ENCODE results near the gene SLC9A7. TPM values are rescaled to one million over a fixed set of nuclear protein-coding genes. Genes with fewer than 3 reads are reported as not detected.

SLC9A7 gene
- total RNA-seq, 1 experiment from 2014 or later, result 13.1 TPM

DNA sequence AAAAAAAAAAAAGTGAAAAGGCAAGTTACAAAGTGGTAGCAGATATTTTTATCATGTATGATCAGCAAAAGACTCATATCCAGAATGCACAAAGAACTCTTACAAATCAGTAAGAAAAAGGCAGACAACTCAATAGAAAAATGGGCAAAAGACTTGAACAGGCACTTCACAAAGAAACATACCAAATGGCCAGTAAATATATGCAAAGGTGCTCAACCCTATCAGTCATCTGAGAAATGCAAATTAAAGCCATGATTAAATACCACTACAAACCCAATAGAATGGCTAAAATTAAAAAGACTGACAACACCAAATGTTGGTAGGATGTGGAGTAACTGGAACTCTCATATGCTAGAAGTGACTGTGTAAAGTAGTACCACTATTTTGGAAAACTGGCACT, 140.0 kb downstream of the SLC9A7 start:
- ChIA-PET CTCF (no interaction called here), POLR2A (ENCODE audit: low non-redundant PET) (no interaction called here)
- Histone ChIP-seq H3K36me3 (ENCODE audit: insufficient read depth, low read length, poor library complexity, severe bottlenecking) (no peaks in the 10 kb centered on the region), H3K27ac (ENCODE audit: low read depth, low read length, poor library complexity, severe bottlenecking) (no peak overlapping the region), H3K9me3 (ENCODE audit: low read depth, low read length, poor library complexity, severe bottlenecking) (peaks cover 8% of the 10 kb centered on the region), H3K4me1 (ENCODE audit: insufficient read depth, low read length, poor library complexity, severe bottlenecking) (no peaks in the 10 kb centered on the region), H3K27me3 (replicated peaks; ENCODE audit: insufficient read depth, low read depth, low read length, poor library complexity) (no peaks in the 10 kb centered on the region), H3K4me3 (ENCODE audit: low read depth, low read length, poor library complexity, severe bottlenecking) (no peak overlapping the region)
- no peak for DNase-seq (ENCODE audit: low spot score)
- BruUV-seq (replicated peaks), result no TSS peak
- intact Hi-C loops (cut with micrococcal nuclease; ENCODE audit: unreplicated experiment), result no loop called here
- TF ChIP-seq EZH2 (IDR thresholded peaks at IDR 0.05; ENCODE audit: borderline replicate concordance, low read depth, low read length, poor library complexity, severe bottlenecking), result no peak
- TF ChIP-seq, protein P1, sequence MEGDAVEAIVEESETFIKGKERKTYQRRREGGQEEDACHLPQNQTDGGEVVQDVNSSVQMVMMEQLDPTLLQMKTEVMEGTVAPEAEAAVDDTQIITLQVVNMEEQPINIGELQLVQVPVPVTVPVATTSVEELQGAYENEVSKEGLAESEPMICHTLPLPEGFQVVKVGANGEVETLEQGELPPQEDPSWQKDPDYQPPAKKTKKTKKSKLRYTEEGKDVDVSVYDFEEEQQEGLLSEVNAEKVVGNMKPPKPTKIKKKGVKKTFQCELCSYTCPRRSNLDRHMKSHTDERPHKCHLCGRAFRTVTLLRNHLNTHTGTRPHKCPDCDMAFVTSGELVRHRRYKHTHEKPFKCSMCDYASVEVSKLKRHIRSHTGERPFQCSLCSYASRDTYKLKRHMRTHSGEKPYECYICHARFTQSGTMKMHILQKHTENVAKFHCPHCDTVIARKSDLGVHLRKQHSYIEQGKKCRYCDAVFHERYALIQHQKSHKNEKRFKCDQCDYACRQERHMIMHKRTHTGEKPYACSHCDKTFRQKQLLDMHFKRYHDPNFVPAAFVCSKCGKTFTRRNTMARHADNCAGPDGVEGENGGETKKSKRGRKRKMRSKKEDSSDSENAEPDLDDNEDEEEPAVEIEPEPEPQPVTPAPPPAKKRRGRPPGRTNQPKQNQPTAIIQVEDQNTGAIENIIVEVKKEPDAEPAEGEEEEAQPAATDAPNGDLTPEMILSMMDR (conservative IDR thresholded peaks at IDR 0.05; ENCODE audit: low read depth, low read length), result no peak

DNA sequence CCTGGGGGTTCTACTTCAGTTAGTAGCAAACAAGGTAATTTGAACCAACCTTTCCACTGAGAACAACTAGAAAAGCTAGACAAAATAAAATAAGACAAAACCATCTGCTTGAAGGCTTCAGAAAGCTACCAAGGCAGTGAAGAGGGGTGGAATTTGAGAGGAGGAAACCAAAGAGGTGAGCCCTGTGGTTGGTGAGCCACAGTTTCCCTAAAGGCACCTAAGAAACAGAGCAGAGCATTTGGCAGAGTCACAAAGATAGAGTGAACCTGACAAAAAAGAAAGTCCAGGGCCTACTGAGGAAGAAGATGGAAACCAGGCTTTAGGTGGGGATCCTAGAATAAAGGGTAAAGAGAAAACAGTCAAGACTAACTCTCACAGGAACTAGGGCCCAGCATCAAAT, 141.0 kb downstream of the SLC9A7 start:
- CTCF ChIA-PET, result no interaction called here
- no peak for DNase-seq (ENCODE audit: low spot score)
- Histone ChIP-seq H3K27ac (ENCODE audit: low read depth, low read length, poor library complexity, severe bottlenecking) (no peak overlapping the region), H3K4me3 (ENCODE audit: low read depth, low read length, poor library complexity, severe bottlenecking) (no peak overlapping the region), H3K27me3 (replicated peaks; ENCODE audit: insufficient read depth, low read depth, low read length, poor library complexity) (no peaks in the 10 kb centered on the region), H3K9me3 (ENCODE audit: low read depth, low read length, poor library complexity, severe bottlenecking) (peaks cover 8% of the 10 kb centered on the region), H3K36me3 (ENCODE audit: insufficient read depth, low read length, poor library complexity, severe bottlenecking) (no peaks in the 10 kb centered on the region), H3K4me1 (ENCODE audit: insufficient read depth, low read length, poor library complexity, severe bottlenecking) (no peaks in the 10 kb centered on the region)
- BruUV-seq (replicated peaks), result no TSS peak
- TF ChIP-seq EZH2 (IDR thresholded peaks at IDR 0.05; ENCODE audit: borderline replicate concordance, low read depth, low read length, poor library complexity, severe bottlenecking), result no peak
- TF ChIP-seq, protein P1 (conservative IDR thresholded peaks at IDR 0.05; ENCODE audit: low read depth, low read length), result no peak
- intact Hi-C loops (cut with micrococcal nuclease; ENCODE audit: unreplicated experiment), result no loop called here
- POLR2A ChIA-PET (ENCODE audit: low non-redundant PET), result no interaction called here

DNA sequence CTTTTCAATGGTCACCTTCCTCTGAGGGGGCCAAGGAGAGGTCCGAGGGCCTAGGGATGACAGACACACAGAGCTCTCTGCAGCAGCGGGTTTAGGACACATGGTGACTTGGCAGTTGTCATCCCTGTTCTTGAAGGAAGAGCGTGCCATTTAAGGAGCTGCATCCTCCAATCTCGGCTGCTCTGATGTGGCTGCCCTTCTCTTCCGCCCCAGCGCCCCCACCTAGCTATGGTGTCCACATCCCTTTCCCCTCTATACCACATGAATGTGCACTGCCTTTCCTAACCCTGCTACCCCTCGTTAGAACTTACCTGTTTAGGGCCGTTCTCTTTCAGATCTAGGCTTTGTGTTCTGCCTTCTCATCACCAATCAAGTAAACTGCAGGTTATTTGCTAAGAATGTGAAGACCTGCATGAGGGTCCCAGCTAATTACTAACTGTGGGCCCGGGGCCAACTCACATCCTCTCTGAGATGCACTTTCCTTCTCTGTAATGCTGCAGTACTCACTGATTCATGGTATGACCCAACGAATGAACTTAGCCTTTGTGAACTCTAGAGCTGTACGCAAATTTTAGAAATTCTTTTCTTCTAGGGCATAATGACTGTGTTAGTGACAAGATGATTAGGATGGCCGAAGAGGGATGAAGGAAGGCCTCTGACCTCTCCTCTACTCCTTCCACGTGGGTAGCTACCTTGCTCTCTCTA, 147.1 kb downstream of the SLC9A7 start:
- Histone ChIP-seq H3K4me1 (ENCODE audit: insufficient read depth, low read length, poor library complexity, severe bottlenecking) (no peaks in the 10 kb centered on the region), H3K36me3 (ENCODE audit: insufficient read depth, low read length, poor library complexity, severe bottlenecking) (no peaks in the 10 kb centered on the region), H3K9me3 (ENCODE audit: low read depth, low read length, poor library complexity, severe bottlenecking) (no peaks in the 10 kb centered on the region), H3K4me3 (ENCODE audit: low read depth, low read length, poor library complexity, severe bottlenecking) (no peak overlapping the region), H3K27ac (ENCODE audit: low read depth, low read length, poor library complexity, severe bottlenecking) (no peak overlapping the region), H3K27me3 (replicated peaks; ENCODE audit: insufficient read depth, low read depth, low read length, poor library complexity) (no peaks in the 10 kb centered on the region)
- intact Hi-C loops (cut with micrococcal nuclease; ENCODE audit: unreplicated experiment), result no loop called here
- BruUV-seq (replicated peaks), result no TSS peak
- ChIA-PET CTCF (no interaction called here), POLR2A (ENCODE audit: low non-redundant PET) (no interaction called here)
- TF ChIP-seq EZH2 (IDR thresholded peaks at IDR 0.05; ENCODE audit: borderline replicate concordance, low read depth, low read length, poor library complexity, severe bottlenecking), result no peak
- TF ChIP-seq, protein P1 (conservative IDR thresholded peaks at IDR 0.05; ENCODE audit: low read depth, low read length), result no peak
- no peak for DNase-seq (ENCODE audit: low spot score)

All from A673 (cell line).